Measurements from ENCODE around the gene DDX39B. TPM values are rescaled to one million over a fixed set of nuclear protein-coding genes. Genes with fewer than 3 reads are reported as not detected.

Gene DDX39B
- total RNA-seq, 1 experiment from 2014 or later: 813 TPM

DNA sequence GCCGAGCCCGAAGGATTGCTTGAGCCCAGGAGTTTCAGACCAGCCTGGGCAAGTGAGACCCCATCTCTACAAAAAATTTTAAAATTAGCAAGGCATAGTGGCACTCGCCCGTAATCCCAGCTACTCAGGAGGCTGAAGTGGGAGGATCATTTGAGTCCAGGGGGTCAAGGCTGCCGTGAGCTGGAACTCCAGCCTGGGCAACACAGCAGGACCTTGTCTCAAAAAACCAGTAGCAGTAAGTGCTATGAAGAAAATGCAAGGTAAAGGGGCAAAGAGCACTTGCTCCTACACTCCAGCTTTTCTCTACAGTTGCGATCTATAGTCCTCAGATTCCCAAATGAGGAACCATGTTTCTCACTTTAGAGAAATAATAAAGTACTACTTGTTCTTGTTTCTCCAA, 1.8 kb upstream of the DDX39B start:
- Histone ChIP-seq H3T11ph (ENCODE audit: low read length) (no peak overlapping the region), H2AFZ (ENCODE audit: low read length) (no peak overlapping the region), H3K18ac (ENCODE audit: insufficient read length, low read depth, low read length) (no peak overlapping the region), H2BK12ac (ENCODE audit: insufficient read length, low read depth, low read length) (no peak overlapping the region), H2AK5ac (ENCODE audit: insufficient read length, low read length) (no peak overlapping the region), H4K20me1 (ENCODE audit: control insufficient read depth, insufficient read depth, insufficient read length) (no peaks in the 10 kb centered on the region), H4K5ac (ENCODE audit: insufficient read length, low read depth, low read length) (no peak overlapping the region), H3K79me2 (ENCODE audit: insufficient read depth, low read length) (peaks cover 27% of the 10 kb centered on the region), H2BK15ac (ENCODE audit: low read depth, low read length) (no peak overlapping the region), H3K27ac (ENCODE audit: insufficient read length, low read depth, low read length) (no peak overlapping the region), H3K4ac (ENCODE audit: low read depth, low read length) (no peak overlapping the region), H3K56ac (ENCODE audit: insufficient read length, low read depth, low read length) (no peak overlapping the region), H4K91ac (ENCODE audit: insufficient read length, low read depth, low read length) (no peak overlapping the region), H2BK120ac (ENCODE audit: low read depth, low read length, poor library complexity, severe bottlenecking) (no peak overlapping the region), H3K79me1 (ENCODE audit: insufficient read depth, low read depth, low read length, poor library complexity, severe bottlenecking) (peaks cover 7% of the 10 kb centered on the region), H3K23me2 (ENCODE audit: insufficient read length, low read depth, low read length, poor library complexity, severe bottlenecking) (peaks cover 5% of the 10 kb centered on the region), H3K9me3 (ENCODE audit: control insufficient read depth, low read depth, low read length) (no peaks in the 10 kb centered on the region), H3K14ac (ENCODE audit: insufficient read depth, low read length) (no peak overlapping the region), H2BK20ac (ENCODE audit: low read depth, low read length, poor library complexity, severe bottlenecking) (no peak overlapping the region), H3K4me2 (ENCODE audit: insufficient read depth, insufficient read length, low read length) (no peak overlapping the region), H3K4me1 (ENCODE audit: insufficient read depth, low read length) (peaks cover 2% of the 10 kb centered on the region; the same call in 1 of the 2 replicates), H2BK5ac (ENCODE audit: insufficient read length, low read length) (no peak overlapping the region), H3K9ac (ENCODE audit: extremely low read depth, insufficient read length, low read length) (no peak overlapping the region), H3K27me3 (ENCODE audit: insufficient read depth, low read length) (no peaks in the 10 kb centered on the region), H4K8ac (replicated peaks; ENCODE audit: insufficient read length, low read depth, low read length) (no peak overlapping the region), H3K23ac (ENCODE audit: insufficient read length, low read depth, low read length) (no peak overlapping the region)
- no CpG with 5 or more reads among the region's 6 CpGs for WGBS (ENCODE audit: extremely low coverage, insufficient read length, low lambda C conversion rate)
- peaks cover 39 to 50% of the 10 kb centered on the region in 2 experiments for H3K4me1 Mint-ChIP-seq
- H3K27me3 Mint-ChIP-seq (ENCODE audit: low read depth): no peaks in the 10 kb centered on the region
- H3K9me3 Mint-ChIP-seq: no peaks in the 10 kb centered on the region; a peak in 1 of 5 replicates
- TF ChIP-seq CTCF (conservative IDR thresholded peaks at IDR 0.05): no peak
- H3K27ac Mint-ChIP-seq: no peak overlapping the region
- H3K36me3 Mint-ChIP-seq (ENCODE audit: insufficient read depth in 1 of 3, low read depth in 3 of 3): peaks cover 29 to 35% (median 35%) of the 10 kb centered on the region in 3 experiments
- H3K4me3 Mint-ChIP-seq: peak overlapping the region in 1 of 2 experiments; percentile 99; a peak in 1 of 5 replicates
- no peak for DNase-seq
